Sigmoid colon (tissue), 7 donors: Measurements from ENCODE around the gene TSPO. TPM values are rescaled to one million over a fixed set of nuclear protein-coding genes. Genes with fewer than 3 reads are reported as not detected.
"Not testable (repeated sequence)": the region's sequence is repeated elsewhere in the genome, so short reads cannot be mapped to it uniquely, and the experiment has no call there.

Source experiments
- DNase-seq: peaks from one replicate; pipeline ENCODE4 v3.0.0-alpha.2; 2019
- H3K27ac ChIP-seq, 4 donors: fragments of 200-600 bp; sonication (generic); one replicate each; pipeline ENCODE4 v1.5.1; 2016 to 2019; ENCODE audit warnings: mild to moderate bottlenecking in 1 of 4
- H3K27me3 ChIP-seq, 3 donors: fragments of 200-600 bp; sonication (generic); one replicate each; pipeline ENCODE4 v1.5.1; 2019; ENCODE audit warnings: mild to moderate bottlenecking in 1 of 3
- H3K36me3 ChIP-seq, 4 donors: fragments of 200-600 bp; sonication (generic); one replicate each; pipeline ENCODE4 v1.5.1; 2016 to 2019
- H3K4me1 ChIP-seq, 4 donors: fragments of 200-600 bp; sonication (generic); one replicate each; pipeline ENCODE4 v1.5.1; 2017 to 2019
- H3K4me3 ChIP-seq, 4 donors: fragments of 200-600 bp; sonication (generic); one replicate each; pipeline ENCODE4 v1.5.1; 2017 to 2019; ENCODE audit warnings: mild to moderate bottlenecking in 2 of 4, moderate library complexity in 1 of 4
- H3K9me3 ChIP-seq, 4 donors: fragments of 200-600 bp in 3 of 4; sonication (generic) in 3 of 4; one replicate each; pipeline versions ENCODE4 v1.5.1 to v1.6.1; 2013 to 2019
- CTCF ChIP-seq, 4 experiments: fragments of 450-650 bp in 3 of 4; fragments of 200-600 bp in 1 of 4; IDR thresholded peaks; one replicate each; pipeline ENCODE4 v1.5.1; 2016 to 2019; ENCODE audit warnings: antibody characterized with exemption in 4 of 4, mild to moderate bottlenecking in 3 of 4, moderate library complexity in 2 of 4
- EP300 ChIP-seq, 4 donors: sonication (generic); formaldehyde crosslinking; IDR thresholded peaks; one replicate each; pipeline ENCODE4 v1.6.1; 2017; ENCODE audit warnings: antibody characterized with exemption in 4 of 4
- POLR2A ChIP-seq, 2 donors: fragments of 450-650 bp; IDR thresholded peaks; one replicate each; pipeline ENCODE4 v1.6.1; 2016; ENCODE audit warnings: antibody characterized with exemption in 2 of 2, mild to moderate bottlenecking in 2 of 2, moderate library complexity in 2 of 2
- POLR2AphosphoS5 ChIP-seq, 4 donors: sonication (generic); formaldehyde crosslinking; IDR thresholded peaks; one replicate each; pipeline ENCODE4 v1.6.1; 2017; ENCODE audit warnings: antibody characterized with exemption in 4 of 4
- WGBS, 2 donors: extraction: QIAGEN DNeasy Blood & Tissue Kit; methylation state at CpG; one replicate each; pipeline ENCODE4 v1.1.7; 2013; 5-methylcytosine and 5-hydroxymethylcytosine counted together
- intact Hi-C: fragments of 100-400 bp; cut with DNase I; formaldehyde crosslinking; loops from one replicate; pipeline ENCODE4 v1.15.1; 2023
- polyA plus RNA-seq, 3 donors: library from polyadenylated mRNA; stranded (reverse); fragments of 200-250 nt; gene quantifications; one replicate each; pipeline ENCODE4 v1.2.3, GENCODE V29; 2013
- total RNA-seq, 4 donors: library from RNA; depleted of rRNA; stranded (reverse); fragments of >200 nt; gene quantifications; one replicate each; pipeline ENCODE4 v1.1.0, GENCODE V29; 2016
- donor health status: healthy with polysubstance abuse.
- donor health status: Bipolar disorder and iron deficiency.
- donor health status: healthy.

Gene TSPO
- total and polyA plus RNA-seq, 7 donors, result 126 to 513 (median 219) TPM

- no peak for DNase-seq
- H3K4me3 ChIP-seq, result no peak overlapping the region
- no peaks in the 10 kb centered on the region for H3K9me3 ChIP-seq
- intact Hi-C loops, result no loop called here
- peaks cover 4 to 90% (median 37%) of the 10 kb centered on the region in 4 donors for H3K36me3 ChIP-seq
- H3K27me3 ChIP-seq, result no peaks in the 10 kb centered on the region
- TF ChIP-seq POLR2A (IDR thresholded peaks at IDR 0.05) (no peak), CTCF (IDR thresholded peaks at IDR 0.05) (no peak), EP300 (IDR thresholded peaks at IDR 0.05) (no peak), POLR2AphosphoS5 (IDR thresholded peaks at IDR 0.05) (no peak)
- H3K4me1 ChIP-seq, result peaks cover 0 to 10% (median 6%) of the 10 kb centered on the region in 4 donors
- 80 to 83% methylated on average over 10 of the region's 10 CpGs for WGBS, 2 donors
- no peak overlapping the region for H3K27ac ChIP-seq
These were observed 14.6 kb upstream of the TSPO start for GRCh38 chr22:43136801-43137200.

- Histone ChIP-seq H3K4me3 (peak within 1 kb of the TSS; percentile 79 to 98 (median 88)), H3K27me3 (no peaks in the 10 kb centered on the region), H3K27ac (peak within 1 kb of the TSS; percentile 62 to 72 (median 71)), H3K36me3 (peaks cover 0 to 34% (median 2%) of the 10 kb centered on the region in 4 donors), H3K4me1 (peaks cover 0 to 25% (median 20%) of the 10 kb centered on the region in 4 donors), H3K9me3 (no peaks in the 10 kb centered on the region)
- WGBS, 2 donors, result 0 to 1% methylated on average over 83 of the region's 83 CpGs
- intact Hi-C loops, result loop anchor here (10.0 kb wide), 1 partner anchor 288 kb away; the partner anchor contains the start of gene ARFGAP3
- TF ChIP-seq POLR2AphosphoS5 (IDR thresholded peaks at IDR 0.05), result peak; percentile 54 to 81 (median 76)
- peak; percentile 23 to 47 for TF ChIP-seq POLR2A (IDR thresholded peaks at IDR 0.05)
- TF ChIP-seq EP300 (IDR thresholded peaks at IDR 0.05), result no peak
- DNase-seq, result peak; percentile 91
These were observed 8.3 kb upstream of the TSPO start, which contains the start of gene MCAT for GRCh38 chr22:43142880-43143562. MCAT (minus strand) TSS chr22:43143398; CDS start chr22:43143348, 50 bp downstream.

GRCh38 chr22:43144949-43145348 is 6.4 kb upstream of the TSPO start:
- DNase-seq, result no peak
- peaks cover 0 to 25% (median 20%) of the 10 kb centered on the region in 4 donors for H3K4me1 ChIP-seq
- H3K9me3 ChIP-seq, result no peaks in the 10 kb centered on the region
- intact Hi-C loops, result loop anchor here (10.0 kb wide), 1 partner anchor 290 kb away; the partner anchor contains the start of gene ARFGAP3
- H3K27me3 ChIP-seq, result no peaks in the 10 kb centered on the region
- H3K27ac ChIP-seq, result no peak overlapping the region
- TF ChIP-seq POLR2A (IDR thresholded peaks at IDR 0.05), result no peak
- no peak for TF ChIP-seq POLR2AphosphoS5 (IDR thresholded peaks at IDR 0.05)
- TF ChIP-seq CTCF (IDR thresholded peaks at IDR 0.05), result no peak
- TF ChIP-seq EP300 (IDR thresholded peaks at IDR 0.05), result no peak
- H3K36me3 ChIP-seq, result peaks cover 0 to 14% (median 0%) of the 10 kb centered on the region in 4 donors
- no peak overlapping the region for H3K4me3 ChIP-seq
- 79 to 85% methylated on average over 3 of the region's 3 CpGs for WGBS, 2 donors

GRCh38 chr22:43145371-43145770 is 6.0 kb upstream of the TSPO start:
- not testable (repeated sequence) for H3K27me3 ChIP-seq, H3K4me3 ChIP-seq, H3K27ac ChIP-seq, DNase-seq, H3K9me3 ChIP-seq
- intact Hi-C loops, result loop anchor here (10.0 kb wide), 1 partner anchor 291 kb away; the partner anchor contains the start of gene ARFGAP3
- H3K36me3 ChIP-seq, result peaks cover 0 to 10% (median 0%) of the 10 kb centered on the region in 4 donors
- H3K4me1 ChIP-seq, result peaks cover 0 to 25% (median 22%) of the 10 kb centered on the region in 4 donors
- WGBS, 2 donors, result 93 to 94% methylated on average over 8 of the region's 8 CpGs

GRCh38 chr22:43146332-43146731 is 5.0 kb upstream of the TSPO start:
- intact Hi-C loops, result loop anchor here (10.0 kb wide), 1 partner anchor 292 kb away; the partner anchor contains the start of gene ARFGAP3
- peaks cover 0 to 29% (median 27%) of the 10 kb centered on the region in 4 donors for H3K4me1 ChIP-seq
- 84 to 91% methylated on average over 15 of the region's 15 CpGs for WGBS, 2 donors
- H3K27me3 ChIP-seq, H3K27ac ChIP-seq, H3K36me3 ChIP-seq, H3K9me3 ChIP-seq, H3K4me3 ChIP-seq, DNase-seq: not testable (repeated sequence)

- H3K9me3 ChIP-seq, result no peaks in the 10 kb centered on the region
- peaks cover 0 to 31% (median 26%) of the 10 kb centered on the region in 4 donors for H3K4me1 ChIP-seq
- H3K27me3 ChIP-seq, result no peaks in the 10 kb centered on the region
- TF ChIP-seq EP300 (IDR thresholded peaks at IDR 0.05), result no peak
- intact Hi-C loops, result loop anchor here (10.0 kb wide), 1 partner anchor 293 kb away; the partner anchor contains the start of gene ARFGAP3
- H3K36me3 ChIP-seq, result no peaks in the 10 kb centered on the region
- no peak overlapping the region for H3K4me3 ChIP-seq
- H3K27ac ChIP-seq, result peak overlapping the region in 2 of 4 donors; percentile 3 to 25
- no peak for DNase-seq
- 67 to 79% methylated on average over 8 of the region's 8 CpGs for WGBS, 2 donors
These were observed 3.5 kb upstream of the TSPO start for GRCh38 chr22:43147821-43148220.
